ENCODE measurements around the gene ZNF573.
A peak's percentile ranks its signal among the peaks of the same experiment; 100 is the strongest.
"Not testable (repeated sequence)": the region's sequence is repeated elsewhere in the genome, so short reads cannot be mapped to it uniquely, and the experiment has no call there.

Gene ZNF573

GRCh38 chr19:37779127-37780005, at the start of gene ZNF573:
Gene ZNF573 (minus strand): TSS chr19:37779586. CDS start chr19:37773729, 5,857 bp downstream.
- DNase-seq (ENCODE audit: low read depth in 2 of 2), result peak; percentile 51 to 60

GRCh38 chr19:37817180-37817981, 38.0 kb upstream of the ZNF573 start:
- DNase-seq (ENCODE audit: low read depth in 2 of 2), result peak in 1 of 2 donors; percentile 5

- DNase-seq (ENCODE audit: low read depth in 2 of 2), result not testable (repeated sequence)
Observed at GRCh38 chr19:37815611-37816010, 36.2 kb upstream of the ZNF573 start.

DNA sequence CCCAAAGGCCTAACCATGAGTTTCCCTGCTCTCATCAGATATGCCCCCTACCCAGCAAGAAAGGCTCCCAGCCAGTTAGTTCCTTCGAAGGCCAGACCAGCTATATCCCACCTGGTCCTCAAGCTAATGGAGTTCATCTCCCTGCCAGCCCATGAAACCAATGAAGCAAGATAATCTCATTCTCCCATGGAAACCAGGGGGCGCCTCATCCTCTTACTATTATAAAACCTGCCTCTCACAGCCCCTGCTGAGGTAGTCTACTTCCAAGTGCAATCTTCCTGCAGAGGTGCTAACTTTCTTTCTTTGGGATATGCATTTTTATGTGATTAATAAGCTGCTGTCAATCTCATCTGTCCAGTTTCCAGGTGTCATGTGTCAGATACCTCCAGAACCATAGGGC, 34.0 kb upstream of the ZNF573 start:
- DNase-seq (ENCODE audit: low read depth in 2 of 2), result no peak

DNA sequence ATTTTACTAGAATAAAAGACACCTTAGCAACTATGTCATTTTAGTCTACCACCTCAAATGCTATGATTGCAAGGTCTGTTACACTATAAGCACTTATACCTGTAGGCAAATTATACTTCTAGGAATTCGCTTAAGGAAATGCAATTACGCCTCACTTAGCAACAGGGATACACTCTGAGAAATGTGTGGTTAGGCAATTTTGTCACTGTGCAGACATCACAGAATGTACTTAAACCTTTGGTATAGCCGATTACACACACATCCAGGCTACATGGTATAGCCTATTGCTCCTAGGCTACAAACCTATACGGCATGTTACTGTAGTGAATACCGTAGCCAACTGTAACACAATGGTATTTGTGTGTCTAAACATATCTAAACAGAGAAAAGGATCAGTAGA, 30.0 kb upstream of the ZNF573 start:
- DNase-seq (ENCODE audit: low read depth in 2 of 2), result no peak

DNA sequence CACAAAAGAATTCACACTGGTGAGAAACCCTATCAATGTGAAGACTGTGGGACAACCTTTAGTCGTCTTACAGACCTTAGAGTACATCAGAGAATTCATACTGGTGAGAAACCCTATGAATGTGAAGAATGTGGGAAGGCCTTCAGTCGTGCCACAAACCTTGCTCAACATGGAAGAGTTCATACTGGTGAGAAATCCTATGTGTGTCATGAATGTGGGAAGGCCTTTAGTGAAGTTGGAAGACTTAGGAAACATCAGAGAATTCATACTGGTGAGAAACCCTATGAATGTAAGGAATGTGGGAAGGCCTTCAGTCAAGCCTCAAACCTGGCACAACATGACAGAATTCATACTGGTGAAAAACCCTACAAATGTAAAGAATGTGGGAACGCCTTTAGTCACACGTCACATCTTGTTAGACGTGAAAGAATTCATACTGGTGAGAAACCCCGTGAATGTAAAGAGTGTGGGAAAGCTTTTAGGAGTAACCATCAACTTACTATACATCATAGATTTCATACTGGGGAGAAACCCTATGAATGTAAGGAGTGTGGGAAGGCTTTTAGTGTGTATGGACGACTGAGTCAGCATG, 24.0 kb upstream of the ZNF573 start:
- DNase-seq (ENCODE audit: low read depth in 2 of 2), result no peak

DNA sequence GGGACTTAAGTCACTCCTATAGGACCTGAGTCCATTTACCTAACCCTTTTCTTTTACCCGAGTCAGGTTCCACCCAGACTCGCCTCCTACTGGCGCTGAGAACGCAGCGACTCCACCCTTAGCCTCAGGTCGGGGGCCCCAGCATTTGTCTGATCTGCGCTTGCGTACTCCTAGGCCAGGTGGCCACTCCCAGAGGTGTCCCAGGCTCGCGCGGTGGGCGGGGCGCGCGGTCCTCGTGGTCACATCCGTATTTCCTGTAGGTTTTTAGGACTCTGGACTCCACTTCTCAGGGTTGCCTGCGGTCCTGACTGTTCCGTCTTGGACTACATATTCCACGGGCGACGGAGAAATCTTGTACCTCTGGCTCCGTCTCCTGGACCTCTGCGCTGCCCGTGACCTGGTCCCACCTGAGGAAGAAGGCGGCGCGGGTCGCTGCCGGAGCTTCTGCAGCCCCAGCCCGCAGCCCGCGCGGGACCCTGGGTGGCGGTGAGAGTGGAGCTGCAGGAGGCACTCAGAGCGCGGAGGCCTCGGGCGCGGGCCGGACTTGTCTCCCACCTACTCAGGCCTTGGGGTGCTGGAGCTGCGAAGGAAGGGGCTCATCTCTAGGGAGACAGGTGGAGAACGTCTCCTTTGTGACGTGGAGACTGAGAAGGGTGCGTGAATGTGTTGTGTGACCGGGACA, 11.0 kb upstream of the ZNF573 start:
- no peak for DNase-seq (ENCODE audit: low read depth in 2 of 2)

DNA sequence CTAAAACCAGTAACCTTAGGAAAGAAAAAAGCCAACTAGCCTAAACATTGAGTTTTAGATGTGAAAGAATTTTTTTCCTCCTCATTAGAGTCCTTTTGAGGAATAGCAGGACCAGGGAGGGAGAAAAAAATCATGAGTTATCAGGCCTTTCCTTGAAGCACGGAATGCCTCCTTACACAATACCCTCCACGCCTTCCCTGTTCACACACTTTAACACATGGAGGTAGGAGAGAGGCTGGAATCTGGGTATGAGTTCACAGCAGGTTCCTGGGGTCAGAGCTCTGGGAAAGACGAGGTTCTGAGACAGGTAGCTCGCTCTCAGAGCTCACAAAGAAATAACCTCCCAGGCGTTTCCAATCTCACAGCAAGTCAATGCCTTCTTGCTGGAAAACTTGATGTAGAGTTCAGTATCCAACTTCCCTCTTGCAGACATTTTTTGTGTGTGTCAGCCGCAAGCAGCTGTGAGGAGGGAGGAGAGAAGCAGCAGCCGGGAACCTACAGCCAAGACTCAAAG, 716 bp downstream of the ZNF573 start:
- no peak for DNase-seq (ENCODE audit: low read depth in 2 of 2)

GRCh38 chr19:37770985-37771384, 8.4 kb downstream of the ZNF573 start:
- no peak for DNase-seq (ENCODE audit: low read depth in 2 of 2)

DNA sequence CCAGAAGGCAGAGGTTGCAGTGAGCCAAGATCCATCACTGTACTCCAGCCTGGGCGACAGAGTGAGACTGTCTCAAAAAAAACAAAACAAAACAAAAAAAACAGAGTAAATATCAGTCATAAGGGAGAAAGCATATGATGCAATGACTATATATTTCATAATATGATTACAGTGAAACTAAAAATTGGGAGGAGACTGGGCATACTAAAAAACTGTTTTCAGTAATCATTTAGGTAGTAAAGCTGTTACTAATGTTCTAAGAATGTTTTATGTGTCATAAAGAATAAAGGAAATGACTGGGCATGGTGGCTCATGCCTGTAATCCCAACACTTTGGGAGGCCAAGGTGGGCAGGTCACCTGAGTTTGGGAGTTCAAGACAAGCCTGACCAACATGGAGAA, 15.9 kb downstream of the ZNF573 start:
- DNase-seq (ENCODE audit: low read depth in 2 of 2), result no peak

DNA sequence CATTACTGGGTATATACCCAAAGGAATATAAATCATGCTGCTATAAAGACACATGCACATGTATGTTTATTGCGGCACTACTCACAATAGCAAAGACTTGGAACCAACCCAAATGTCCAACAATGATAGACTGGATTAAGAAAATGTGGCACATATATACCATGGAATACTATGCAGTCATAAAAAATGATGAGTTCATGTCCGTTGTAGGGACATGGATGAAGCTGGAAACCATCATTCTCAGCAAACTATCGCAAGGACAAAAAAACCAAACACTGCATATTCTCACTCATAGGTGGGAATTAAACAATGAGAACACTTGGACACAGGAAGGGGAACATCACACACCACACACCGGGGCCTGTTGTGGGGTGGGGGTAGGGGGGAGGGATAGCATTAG, 21.7 kb downstream of the ZNF573 start:
- not testable (repeated sequence) for DNase-seq (ENCODE audit: low read depth in 2 of 2)

- no peak for DNase-seq (ENCODE audit: low read depth in 2 of 2)
Observed at GRCh38 chr19:37738371-37738770, 41.0 kb downstream of the ZNF573 start.

DNA sequence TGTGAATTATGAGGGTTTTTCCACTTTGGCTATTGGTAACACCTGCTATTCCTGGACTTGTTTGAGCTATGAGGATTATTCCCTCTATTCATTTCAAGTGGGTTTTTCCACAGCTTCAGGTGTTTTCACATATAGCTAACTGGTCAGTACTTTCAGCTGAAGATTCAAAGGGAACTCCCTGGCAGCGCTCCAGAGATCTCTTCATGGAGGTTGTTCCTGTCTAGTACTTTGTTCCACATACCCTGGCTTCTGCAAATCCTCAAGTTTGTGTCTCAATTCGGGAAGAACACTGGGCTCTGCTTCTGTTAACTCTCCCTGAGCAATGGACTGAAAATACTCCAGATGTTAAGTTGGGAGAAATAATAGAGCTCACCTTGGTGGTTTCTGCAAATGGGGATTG, 54.2 kb downstream of the ZNF573 start:
- no peak for DNase-seq (ENCODE audit: low read depth in 2 of 2)

DNA sequence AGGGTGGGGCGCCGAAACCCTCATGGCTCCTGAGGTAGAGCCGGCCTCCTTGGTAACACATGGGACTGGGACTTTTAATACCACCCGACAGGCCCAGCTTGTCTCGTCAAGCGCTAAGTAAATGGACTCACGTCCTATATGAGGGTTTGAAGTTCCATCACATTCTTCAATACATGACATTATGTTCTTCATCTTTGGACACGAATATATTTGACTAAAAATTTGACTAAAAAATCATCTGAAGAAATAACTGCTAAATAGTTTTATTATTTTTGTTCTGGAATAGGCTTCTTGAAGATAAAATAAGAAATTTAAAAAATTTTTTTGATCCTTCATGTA, 59.5 kb downstream of the ZNF573 start:
- DNase-seq (ENCODE audit: low read depth in 2 of 2), result no peak

DNA sequence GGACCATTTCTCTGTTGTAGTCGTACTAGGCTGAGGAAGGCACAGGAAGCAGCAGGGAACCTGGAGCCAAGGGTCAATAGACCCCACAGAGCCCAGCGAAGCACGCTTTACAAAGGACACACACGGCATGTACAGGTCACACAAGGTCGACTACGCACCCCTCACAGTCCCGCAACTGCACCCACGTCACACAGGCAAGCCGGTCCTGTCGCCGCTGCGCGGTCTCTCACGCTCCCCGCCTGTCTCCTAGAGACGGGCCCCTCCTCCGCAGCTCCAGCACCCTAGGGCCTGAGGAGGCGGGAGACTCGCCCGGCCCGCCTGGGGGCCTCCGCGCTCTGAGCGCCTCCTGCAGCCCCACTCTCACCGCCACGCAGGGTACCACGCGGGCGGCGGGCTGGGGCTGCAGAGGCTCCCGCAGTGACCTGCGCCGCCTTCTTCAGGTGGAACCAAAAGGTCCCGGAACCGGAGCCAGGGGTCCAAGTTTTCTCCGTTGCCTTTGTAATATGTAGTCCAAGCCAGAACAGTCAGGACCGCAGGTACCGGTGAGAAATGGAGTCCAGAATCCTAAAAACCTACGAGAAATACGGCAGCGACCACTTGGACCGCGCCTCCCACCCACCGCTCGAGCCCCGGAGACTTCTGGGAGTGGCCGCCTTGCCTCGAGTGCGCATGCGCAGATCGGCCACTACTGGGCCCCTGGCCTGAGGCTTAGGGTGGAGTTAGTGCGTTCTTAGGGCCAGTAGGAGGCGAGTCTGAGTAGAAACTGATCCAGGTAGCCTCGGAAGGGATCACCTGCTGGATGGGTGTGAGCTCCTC, 60.1 kb downstream of the ZNF573 start, which contains the start of gene ZNF607:
Gene ZNF607, minus strand, starts transcription at position 651 of the 816 bp plus-strand sequence. CDS start 8,143 bp downstream, outside the sequence.
- DNase-seq (ENCODE audit: low read depth in 2 of 2), result peak; percentile 62 to 63

DNA sequence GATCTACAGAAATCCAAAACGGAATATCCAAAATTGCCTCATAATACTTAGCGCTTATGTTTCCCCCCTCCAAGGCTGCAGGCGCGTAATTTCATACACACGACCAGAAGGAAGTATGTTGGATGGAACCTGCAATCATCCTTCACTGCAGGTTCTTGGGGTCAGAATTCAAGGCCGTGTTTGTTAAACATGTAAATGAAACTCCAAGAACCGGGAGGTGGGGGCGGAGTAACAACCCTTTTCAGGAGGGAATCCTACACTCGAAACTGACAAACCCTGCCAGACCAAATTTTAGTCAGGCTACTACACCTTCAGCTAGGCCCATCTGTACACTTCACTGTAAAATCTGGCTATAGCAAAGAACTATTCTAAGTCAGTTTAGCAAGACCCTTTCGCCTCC, 61.1 kb downstream of the ZNF573 start:
- no peak for DNase-seq (ENCODE audit: low read depth in 2 of 2)

GRCh38 chr19:37716140-37716539, 63.2 kb downstream of the ZNF573 start:
- DNase-seq (ENCODE audit: low read depth in 2 of 2), result no peak

DNA sequence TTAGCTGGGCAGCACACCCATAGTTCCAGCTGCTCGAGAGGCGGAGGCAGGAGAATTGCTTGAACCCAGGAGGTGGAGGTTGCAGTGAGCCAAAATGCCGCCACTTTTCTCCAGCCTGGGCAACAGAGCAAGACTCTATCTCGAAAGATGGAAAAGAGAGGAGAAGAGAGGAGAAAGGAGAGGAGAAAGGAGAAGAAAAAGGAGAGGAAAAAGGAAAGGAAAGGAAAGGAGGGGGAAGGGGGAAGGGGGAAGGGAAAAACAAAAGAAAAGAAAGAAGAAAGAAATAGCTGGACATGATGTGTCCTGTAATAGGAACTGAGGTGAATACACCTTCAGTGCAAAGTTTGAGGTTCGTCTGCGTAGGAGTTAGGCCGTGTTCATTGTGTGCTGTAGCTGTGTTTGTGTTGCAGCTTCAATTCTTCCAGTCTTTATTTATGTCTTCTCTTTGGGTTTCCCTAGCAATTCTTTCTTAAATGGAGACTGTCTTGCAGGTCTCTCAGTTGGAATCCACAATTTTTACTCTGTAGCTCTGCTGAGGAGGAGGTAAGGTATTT, 73.3 kb downstream of the ZNF573 start:
- no peak for DNase-seq (ENCODE audit: low read depth in 2 of 2)

DNA sequence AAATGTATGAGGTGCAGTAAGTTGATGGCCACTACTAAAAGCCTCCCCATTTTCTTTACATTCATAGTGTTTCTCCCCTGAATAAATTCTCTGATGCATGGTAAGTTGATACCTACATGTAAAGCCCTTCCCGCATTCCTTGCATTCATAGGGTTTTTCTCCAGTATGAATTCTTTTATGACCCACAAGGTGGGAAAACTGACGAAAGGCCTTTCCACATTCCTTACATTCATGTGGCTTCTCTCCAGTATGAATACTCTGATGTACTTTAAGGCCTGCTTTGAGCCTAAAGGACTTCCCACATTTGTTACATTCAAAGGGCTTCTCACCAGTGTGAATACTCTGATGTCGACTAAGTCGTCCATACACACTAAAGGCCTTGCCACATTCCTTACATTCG, 80.3 kb downstream of the ZNF573 start:
- DNase-seq (ENCODE audit: low read depth in 2 of 2), result no peak

DNA sequence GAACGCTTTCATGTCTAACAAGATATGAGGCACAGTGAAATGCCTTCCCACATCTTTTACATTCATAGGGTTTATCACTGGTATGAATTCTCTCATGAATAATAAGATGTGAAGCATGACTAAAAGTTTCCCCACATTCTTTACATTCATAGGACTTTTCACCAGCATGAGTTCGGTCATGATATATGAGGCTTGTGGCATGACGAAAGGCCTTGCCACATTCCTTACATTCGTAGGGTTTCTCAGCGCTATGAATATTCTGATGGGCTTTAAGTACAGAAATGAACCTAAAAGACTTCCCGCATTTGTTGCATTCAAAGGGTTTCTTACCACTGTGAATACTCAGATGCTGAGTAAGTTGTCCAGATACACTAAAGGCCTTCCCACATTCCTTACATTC, 81.2 kb downstream of the ZNF573 start:
- no peak for DNase-seq (ENCODE audit: low read depth in 2 of 2)
